ENCODE measurements around the gene BRD3OS. TPM values are rescaled to one million over a fixed set of nuclear protein-coding genes. Genes with fewer than 3 reads are reported as not detected.

Gene BRD3OS
- total and polyA plus RNA-seq, 9 donors: 7.8 to 10.5 (median 9.6) TPM

- peaks cover 56% of the 10 kb centered on the region for H3K4me1 ChIP-seq (ENCODE audit: control insufficient read depth, insufficient read depth, low read length)
- H3K27ac ChIP-seq (ENCODE audit: low read length): no peak overlapping the region
- no peak for DNase-seq
- 80% methylated on average over 1 of the region's 3 CpGs for WGBS (ENCODE audit: insufficient coverage)
- H3K9me3 ChIP-seq (replicated peaks; ENCODE audit: control insufficient read depth, low read depth, low read length): no peaks in the 10 kb centered on the region
- H3K27me3 ChIP-seq (ENCODE audit: control insufficient read depth, insufficient read depth, low read length): no peaks in the 10 kb centered on the region
- peaks cover 74% of the 10 kb centered on the region for H3K36me3 ChIP-seq (ENCODE audit: control insufficient read depth, insufficient read depth, low read length)
- H3K4me3 ChIP-seq (ENCODE audit: low read length): no peak overlapping the region
These were observed 27.2 kb downstream of the BRD3OS start for GRCh38 chr9:134052491-134052890.

GRCh38 chr9:134052941-134053340 is 27.7 kb downstream of the BRD3OS start:
- Histone ChIP-seq H3K9me3 (replicated peaks; ENCODE audit: control insufficient read depth, low read depth, low read length) (no peaks in the 10 kb centered on the region), H3K4me1 (ENCODE audit: control insufficient read depth, insufficient read depth, low read length) (peaks cover 60% of the 10 kb centered on the region), H3K27ac (ENCODE audit: low read length) (no peak overlapping the region), H3K4me3 (ENCODE audit: low read length) (no peak overlapping the region), H3K36me3 (ENCODE audit: control insufficient read depth, insufficient read depth, low read length) (peaks cover 71% of the 10 kb centered on the region), H3K27me3 (ENCODE audit: control insufficient read depth, insufficient read depth, low read length) (no peaks in the 10 kb centered on the region)
- 68% methylated on average over 14 of the region's 16 CpGs for WGBS (ENCODE audit: insufficient coverage)
- no peak for DNase-seq

- 75% methylated on average over 26 of the region's 28 CpGs for WGBS (ENCODE audit: insufficient coverage)
- Histone ChIP-seq H3K27me3 (ENCODE audit: control insufficient read depth, insufficient read depth, low read length) (no peaks in the 10 kb centered on the region), H3K27ac (ENCODE audit: low read length) (peak overlapping the region; percentile 35), H3K9me3 (replicated peaks; ENCODE audit: control insufficient read depth, low read depth, low read length) (no peaks in the 10 kb centered on the region), H3K36me3 (ENCODE audit: control insufficient read depth, insufficient read depth, low read length) (peaks cover 66% of the 10 kb centered on the region), H3K4me1 (ENCODE audit: control insufficient read depth, insufficient read depth, low read length) (peaks cover 65% of the 10 kb centered on the region), H3K4me3 (ENCODE audit: low read length) (no peak overlapping the region)
- DNase-seq: no peak
These were observed 28.2 kb downstream of the BRD3OS start for GRCh38 chr9:134053401-134053871.

- Histone ChIP-seq H3K27me3 (ENCODE audit: control insufficient read depth, insufficient read depth, low read length) (no peaks in the 10 kb centered on the region), H3K9me3 (replicated peaks; ENCODE audit: control insufficient read depth, low read depth, low read length) (no peaks in the 10 kb centered on the region), H3K27ac (ENCODE audit: low read length) (peak overlapping the region; percentile 35), H3K4me3 (ENCODE audit: low read length) (no peak overlapping the region), H3K4me1 (ENCODE audit: control insufficient read depth, insufficient read depth, low read length) (peaks cover 69% of the 10 kb centered on the region), H3K36me3 (ENCODE audit: control insufficient read depth, insufficient read depth, low read length) (peaks cover 59% of the 10 kb centered on the region)
- 84% methylated on average over 34 of the region's 44 CpGs for WGBS (ENCODE audit: insufficient coverage)
- no peak for DNase-seq
These were observed 28.9 kb downstream of the BRD3OS start for GRCh38 chr9:134053941-134054761.

GRCh38 chr9:134054891-134055811 is 29.9 kb downstream of the BRD3OS start:
- no peaks in the 10 kb centered on the region for H3K9me3 ChIP-seq (replicated peaks; ENCODE audit: control insufficient read depth, low read depth, low read length)
- no peak for DNase-seq
- peaks cover 74% of the 10 kb centered on the region for H3K4me1 ChIP-seq (ENCODE audit: control insufficient read depth, insufficient read depth, low read length)
- peak overlapping the region; percentile 77 for H3K27ac ChIP-seq (ENCODE audit: low read length)
- no peak overlapping the region for H3K4me3 ChIP-seq (ENCODE audit: low read length)
- 77% methylated on average over 22 of the region's 28 CpGs for WGBS (ENCODE audit: insufficient coverage)
- H3K36me3 ChIP-seq (ENCODE audit: control insufficient read depth, insufficient read depth, low read length): peaks cover 49% of the 10 kb centered on the region
- H3K27me3 ChIP-seq (ENCODE audit: control insufficient read depth, insufficient read depth, low read length): no peaks in the 10 kb centered on the region

GRCh38 chr9:134055981-134056461 is 30.7 kb downstream of the BRD3OS start:
- Histone ChIP-seq H3K27me3 (ENCODE audit: control insufficient read depth, insufficient read depth, low read length) (no peaks in the 10 kb centered on the region), H3K9me3 (replicated peaks; ENCODE audit: control insufficient read depth, low read depth, low read length) (no peaks in the 10 kb centered on the region), H3K36me3 (ENCODE audit: control insufficient read depth, insufficient read depth, low read length) (peaks cover 40% of the 10 kb centered on the region), H3K4me3 (ENCODE audit: low read length) (no peak overlapping the region), H3K27ac (ENCODE audit: low read length) (peak overlapping the region; percentile 77), H3K4me1 (ENCODE audit: control insufficient read depth, insufficient read depth, low read length) (peaks cover 83% of the 10 kb centered on the region)
- 23% methylated on average over 13 of the region's 13 CpGs for WGBS (ENCODE audit: insufficient coverage)
- DNase-seq: peak; percentile 88

GRCh38 chr9:134056483-134057306 is 31.4 kb downstream of the BRD3OS start:
- Histone ChIP-seq H3K27me3 (ENCODE audit: control insufficient read depth, insufficient read depth, low read length) (no peaks in the 10 kb centered on the region), H3K36me3 (ENCODE audit: control insufficient read depth, insufficient read depth, low read length) (peaks cover 33% of the 10 kb centered on the region), H3K4me1 (ENCODE audit: control insufficient read depth, insufficient read depth, low read length) (peaks cover 90% of the 10 kb centered on the region), H3K4me3 (ENCODE audit: low read length) (no peak overlapping the region), H3K27ac (ENCODE audit: low read length) (peak overlapping the region; percentile 77), H3K9me3 (replicated peaks; ENCODE audit: control insufficient read depth, low read depth, low read length) (no peaks in the 10 kb centered on the region)
- 59% methylated on average over 14 of the region's 23 CpGs for WGBS (ENCODE audit: insufficient coverage)
- peak; percentile 0 for DNase-seq

- DNase-seq: no peak
- Histone ChIP-seq H3K27me3 (ENCODE audit: control insufficient read depth, insufficient read depth, low read length) (no peaks in the 10 kb centered on the region), H3K27ac (ENCODE audit: low read length) (no peak overlapping the region), H3K36me3 (ENCODE audit: control insufficient read depth, insufficient read depth, low read length) (peaks cover 30% of the 10 kb centered on the region), H3K4me1 (ENCODE audit: control insufficient read depth, insufficient read depth, low read length) (peaks cover 95% of the 10 kb centered on the region), H3K9me3 (replicated peaks; ENCODE audit: control insufficient read depth, low read depth, low read length) (no peaks in the 10 kb centered on the region), H3K4me3 (ENCODE audit: low read length) (no peak overlapping the region)
- WGBS (ENCODE audit: insufficient coverage): 81% methylated on average over 6 of the region's 13 CpGs
These were observed 32.0 kb downstream of the BRD3OS start for GRCh38 chr9:134057307-134057657.

GRCh38 chr9:134057751-134058701 is 32.7 kb downstream of the BRD3OS start:
- H3K27ac ChIP-seq (ENCODE audit: low read length): peak overlapping the region; percentile 47
- peaks cover 100% of the 10 kb centered on the region for H3K4me1 ChIP-seq (ENCODE audit: control insufficient read depth, insufficient read depth, low read length)
- no peaks in the 10 kb centered on the region for H3K27me3 ChIP-seq (ENCODE audit: control insufficient read depth, insufficient read depth, low read length)
- no peaks in the 10 kb centered on the region for H3K9me3 ChIP-seq (replicated peaks; ENCODE audit: control insufficient read depth, low read depth, low read length)
- 58% methylated on average over 18 of the region's 28 CpGs for WGBS (ENCODE audit: insufficient coverage)
- peak; percentile 6 for DNase-seq
- H3K36me3 ChIP-seq (ENCODE audit: control insufficient read depth, insufficient read depth, low read length): peaks cover 26% of the 10 kb centered on the region
- no peak overlapping the region for H3K4me3 ChIP-seq (ENCODE audit: low read length)

Data from muscle of leg (tissue), 11 donors.